ENCODE data around the gene OR10D3.
"Not testable (repeated sequence)": the region's sequence is repeated elsewhere in the genome, so short reads cannot be mapped to it uniquely, and the experiment has no call there.

OR10D3 gene

GRCh38 chr11:124219126-124219525 is 36.0 kb downstream of the OR10D3 start:
- Histone ChIP-seq H3K9me3 (no peaks in the 10 kb centered on the region), H3K4me3 (no peak overlapping the region), H3K27ac (no peak overlapping the region), H3K36me3 (no peaks in the 10 kb centered on the region), H3K27me3 (no peaks in the 10 kb centered on the region), H3K4me1 (no peaks in the 10 kb centered on the region)
- TF ChIP-seq CTCF (IDR thresholded peaks at IDR 0.05) = no peak
- DNase-seq = no peak
- intact Hi-C loops (cut with DNase I; ENCODE audit: low total_unique reads) = no loop called here

- no peak overlapping the region for H3K27ac ChIP-seq
- H3K36me3 ChIP-seq = no peaks in the 10 kb centered on the region
- no peak for DNase-seq
- intact Hi-C loops (cut with DNase I; ENCODE audit: low total_unique reads) = no loop called here
- no peaks in the 10 kb centered on the region for H3K9me3 ChIP-seq
- TF ChIP-seq CTCF (IDR thresholded peaks at IDR 0.05) = no peak
- H3K4me1 ChIP-seq = no peaks in the 10 kb centered on the region
- no peaks in the 10 kb centered on the region for H3K27me3 ChIP-seq
- H3K4me3 ChIP-seq = no peak overlapping the region
Measured at GRCh38 chr11:124222407-124222806, 39.3 kb downstream of the OR10D3 start.

GRCh38 chr11:124224618-124225423 is 41.7 kb downstream of the OR10D3 start:
- H3K9me3 ChIP-seq = not testable (repeated sequence)

GRCh38 chr11:124225471-124225870 is 42.3 kb downstream of the OR10D3 start:
- no peaks in the 10 kb centered on the region for H3K27me3 ChIP-seq
- H3K36me3 ChIP-seq = no peaks in the 10 kb centered on the region
- no peaks in the 10 kb centered on the region for H3K4me1 ChIP-seq
- no peak for DNase-seq
- no peak overlapping the region for H3K4me3 ChIP-seq
- H3K27ac ChIP-seq = no peak overlapping the region
- no peaks in the 10 kb centered on the region for H3K9me3 ChIP-seq
- TF ChIP-seq CTCF (IDR thresholded peaks at IDR 0.05) = no peak
- intact Hi-C loops (cut with DNase I; ENCODE audit: low total_unique reads) = no loop called here

More at GRCh38 chr11:124224618-124225423, 41.7 kb downstream of the OR10D3 start:
- peak; percentile 39 to 63 for DNase-seq
- H3K27me3 ChIP-seq; H3K36me3 ChIP-seq; H3K27ac ChIP-seq; H3K4me3 ChIP-seq; H3K4me1 ChIP-seq; intact Hi-C loops (cut with DNase I; ENCODE audit: low total_unique reads): not testable (repeated sequence)

GRCh38 chr11:124233376-124233775 is 50.2 kb downstream of the OR10D3 start:
- no peaks in the 10 kb centered on the region for H3K27me3 ChIP-seq
- H3K4me3 ChIP-seq = no peak overlapping the region
- no peaks in the 10 kb centered on the region for H3K36me3 ChIP-seq
- no peaks in the 10 kb centered on the region for H3K4me1 ChIP-seq
- H3K9me3 ChIP-seq = no peaks in the 10 kb centered on the region
- intact Hi-C loops (cut with DNase I; ENCODE audit: low total_unique reads) = no loop called here
- no peak for TF ChIP-seq CTCF (IDR thresholded peaks at IDR 0.05)
- DNase-seq = no peak
- no peak overlapping the region for H3K27ac ChIP-seq
